ENCODE results near the gene XXYLT1.

Gene XXYLT1

GRCh38 chr3:195117978-195118581 lies 152.9 kb downstream of the XXYLT1 start:
- no peak overlapping the region for H2AFZ ChIP-seq (ENCODE audit: low read depth)
- H4K20me1 ChIP-seq (ENCODE audit: insufficient read depth): no peaks in the 10 kb centered on the region
- no peaks in the 10 kb centered on the region for H3K27me3 ChIP-seq (ENCODE audit: insufficient read depth, low read depth)
- no peaks in the 10 kb centered on the region for H3K36me3 ChIP-seq (ENCODE audit: insufficient read depth)
- no peaks in the 10 kb centered on the region for H3K4me1 ChIP-seq (ENCODE audit: low read depth, poor library complexity, severe bottlenecking)
- H3K79me2 ChIP-seq (ENCODE audit: insufficient read depth, low read depth): no peaks in the 10 kb centered on the region
- H3K9ac ChIP-seq: no peak overlapping the region
- TF ChIP-seq CTCF (conservative IDR thresholded peaks at IDR 0.05; ENCODE audit: low read depth, low read length): no peak
- no peak overlapping the region for H3K4me3 ChIP-seq (IDR thresholded peaks at IDR 0.05; ENCODE audit: insufficient read depth, low read depth, low read length)
- H3K4me2 ChIP-seq: no peak overlapping the region
- H3K27ac ChIP-seq: no peak overlapping the region

GRCh38 chr3:195116407-195117185 lies 154.4 kb downstream of the XXYLT1 start:
- Histone ChIP-seq H3K79me2 (ENCODE audit: insufficient read depth, low read depth) (no peaks in the 10 kb centered on the region), H3K4me1 (ENCODE audit: low read depth, poor library complexity, severe bottlenecking) (no peaks in the 10 kb centered on the region), H4K20me1 (ENCODE audit: insufficient read depth) (no peaks in the 10 kb centered on the region), H3K9ac (no peak overlapping the region), H3K27me3 (ENCODE audit: insufficient read depth, low read depth) (no peaks in the 10 kb centered on the region), H3K36me3 (ENCODE audit: insufficient read depth) (no peaks in the 10 kb centered on the region), H2AFZ (ENCODE audit: low read depth) (no peak overlapping the region), H3K27ac (no peak overlapping the region), H3K4me3 (IDR thresholded peaks at IDR 0.05; ENCODE audit: insufficient read depth, low read depth, low read length) (no peak overlapping the region), H3K4me2 (no peak overlapping the region)
- TF ChIP-seq CTCF (conservative IDR thresholded peaks at IDR 0.05; ENCODE audit: low read depth, low read length): no peak

GRCh38 chr3:195115600-195116406 lies 155.2 kb downstream of the XXYLT1 start:
- H3K36me3 ChIP-seq (ENCODE audit: insufficient read depth): no peaks in the 10 kb centered on the region
- no peak for TF ChIP-seq CTCF (conservative IDR thresholded peaks at IDR 0.05; ENCODE audit: low read depth, low read length)
- no peaks in the 10 kb centered on the region for H4K20me1 ChIP-seq (ENCODE audit: insufficient read depth)
- no peak overlapping the region for H3K9ac ChIP-seq
- no peaks in the 10 kb centered on the region for H3K4me1 ChIP-seq (ENCODE audit: low read depth, poor library complexity, severe bottlenecking)
- H3K4me2 ChIP-seq: no peak overlapping the region
- no peaks in the 10 kb centered on the region for H3K27me3 ChIP-seq (ENCODE audit: insufficient read depth, low read depth)
- no peak overlapping the region for H2AFZ ChIP-seq (ENCODE audit: low read depth)
- no peaks in the 10 kb centered on the region for H3K79me2 ChIP-seq (ENCODE audit: insufficient read depth, low read depth)
- no peak overlapping the region for H3K27ac ChIP-seq
- no peak overlapping the region for H3K4me3 ChIP-seq (IDR thresholded peaks at IDR 0.05; ENCODE audit: insufficient read depth, low read depth, low read length)

- no peaks in the 10 kb centered on the region for H4K20me1 ChIP-seq (ENCODE audit: insufficient read depth)
- TF ChIP-seq CTCF (conservative IDR thresholded peaks at IDR 0.05; ENCODE audit: low read depth, low read length): no peak
- H3K36me3 ChIP-seq (ENCODE audit: insufficient read depth): no peaks in the 10 kb centered on the region
- no peak overlapping the region for H2AFZ ChIP-seq (ENCODE audit: low read depth)
- H3K4me3 ChIP-seq (IDR thresholded peaks at IDR 0.05; ENCODE audit: insufficient read depth, low read depth, low read length): no peak overlapping the region
- no peaks in the 10 kb centered on the region for H3K4me1 ChIP-seq (ENCODE audit: low read depth, poor library complexity, severe bottlenecking)
- H3K27me3 ChIP-seq (ENCODE audit: insufficient read depth, low read depth): no peaks in the 10 kb centered on the region
- no peaks in the 10 kb centered on the region for H3K79me2 ChIP-seq (ENCODE audit: insufficient read depth, low read depth)
- H3K27ac ChIP-seq: no peak overlapping the region
- no peak overlapping the region for H3K4me2 ChIP-seq
- H3K9ac ChIP-seq: no peak overlapping the region
These were observed 156.0 kb downstream of the XXYLT1 start for GRCh38 chr3:195114786-195115599.
